Gastroesophageal sphincter (tissue), 3 donors: ENCODE data around the gene FEM1B.

Experiments
- CTCF ChIP-seq, 4 experiments: fragments of 200-600 bp in 2 of 4; fragments of 450-650 bp in 2 of 4; sonication (generic) in 1 of 4; IDR thresholded peaks; one replicate each; pipeline ENCODE4 v1.5.1; 2017 to 2019; ENCODE audit warnings: antibody characterized with exemption in 4 of 4, mild to moderate bottlenecking in 2 of 4, moderate library complexity in 2 of 4
- POLR2A ChIP-seq, 2 donors: fragments of 450-650 bp; IDR thresholded peaks; one replicate each; pipeline ENCODE4 v1.6.1; 2017; ENCODE audit warnings: antibody characterized with exemption in 2 of 2, mild to moderate bottlenecking in 2 of 2, moderate library complexity in 1 of 2
- POLR2AphosphoS5 ChIP-seq: sonication (generic); formaldehyde crosslinking; IDR thresholded peaks from one replicate; pipeline ENCODE4 v1.6.1; 2017; ENCODE audit warnings: antibody characterized with exemption

- TF ChIP-seq CTCF (IDR thresholded peaks at IDR 0.05) = peak in 1 of 4 experiments; percentile 32
- no peak for TF ChIP-seq POLR2A (IDR thresholded peaks at IDR 0.05)
- TF ChIP-seq POLR2AphosphoS5 = no peak
Observed at GRCh38 chr15:68278345-68278594, 725 bp downstream of the FEM1B start.
